DND-41 (cell line): Measurements from ENCODE around the gene NPAS2.
A peak's percentile ranks its signal among the peaks of the same experiment; 100 is the strongest.

ENCODE experiments used
- ATAC-seq: fragments of 200-7000 bp; cut with Tn5 transposase; 3 replicates; pipeline ENCODE4 v1.9.1; 2021; ENCODE audit warnings: low read depth; ENCODE audit not compliant: insufficient read depth
- DNase-seq: peaks from one replicate; pipeline ENCODE4 v3.0.0-alpha.2; 2020
- H2AFZ ChIP-seq: 2 replicates; pipeline ENCODE4 v1.6.0; 2012; ENCODE audit warnings: low read depth, low read length
- H3K27ac ChIP-seq: 2 replicates; pipeline ENCODE4 v1.5.1; 2012; ENCODE audit warnings: low read length, inconsistent platforms
- H3K27me3 ChIP-seq: fragments of 200-600 bp; sonication (generic); 2 replicates; pipeline ENCODE4 v1.6.0; 2012; ENCODE audit warnings: low read length, mild to moderate bottlenecking, inconsistent platforms; ENCODE audit not compliant: insufficient read depth, poor library complexity
- H3K36me3 ChIP-seq: 2 replicates; pipeline ENCODE4 v1.5.1; 2012; ENCODE audit warnings: low read length, inconsistent platforms; ENCODE audit not compliant: insufficient read depth
- H3K4me1 ChIP-seq: 2 replicates; pipeline ENCODE4 v1.5.1; 2012; ENCODE audit warnings: mild to moderate bottlenecking, low read length; ENCODE audit not compliant: insufficient read depth
- H3K4me2 ChIP-seq: 2 replicates; pipeline ENCODE4 v1.6.0; 2012; ENCODE audit warnings: mild to moderate bottlenecking, moderate library complexity, low read length, inconsistent platforms; ENCODE audit not compliant: insufficient read depth
- H3K4me3 ChIP-seq, 2 experiments: fragments of 200-600 bp in 1 of 2; shearing (Covaris generic) in 1 of 2; 2 replicates each; pipeline ENCODE4 v1.5.1; 2012 to 2016; ENCODE audit warnings: inconsistent platforms in 2 of 2, low read length in 2 of 2, mild to moderate bottlenecking in 2 of 2, low read depth in 1 of 2, moderate library complexity in 1 of 2
- H3K79me2 ChIP-seq: 2 replicates; pipeline ENCODE4 v1.6.0; 2012; ENCODE audit warnings: low read length, inconsistent platforms; ENCODE audit not compliant: insufficient read depth
- H3K9ac ChIP-seq: 2 replicates; pipeline ENCODE4 v1.6.0; 2012; ENCODE audit warnings: low read depth, mild to moderate bottlenecking, inconsistent platforms, low read length, moderate library complexity
- H3K9me3 ChIP-seq: 2 replicates; pipeline ENCODE4 v1.5.1; 2012; ENCODE audit warnings: low read length, moderate library complexity, mild to moderate bottlenecking, inconsistent platforms; ENCODE audit not compliant: insufficient read depth, severe bottlenecking
- H4K20me1 ChIP-seq: 2 replicates; pipeline ENCODE4 v1.6.0; 2012; ENCODE audit warnings: low read length; ENCODE audit not compliant: insufficient read depth
- EZH2 ChIP-seq: IDR thresholded peaks from 3 replicates; pipeline ENCODE4 v1.6.1; 2012; ENCODE audit warnings: borderline replicate concordance, low read depth, mild to moderate bottlenecking, moderate library complexity, low read length, inconsistent platforms; ENCODE audit not compliant: severe bottlenecking
- TF ChIP-seq, protein P1 (sequence below): IDR thresholded peaks from 2 replicates; pipeline ENCODE4 v1.5.1; 2012; ENCODE audit warnings: borderline replicate concordance, low read length, moderate library complexity, mild to moderate bottlenecking; ENCODE audit not compliant: poor library complexity, severe bottlenecking; ENCODE audit errors: extremely low read depth

NPAS2 gene

DNA sequence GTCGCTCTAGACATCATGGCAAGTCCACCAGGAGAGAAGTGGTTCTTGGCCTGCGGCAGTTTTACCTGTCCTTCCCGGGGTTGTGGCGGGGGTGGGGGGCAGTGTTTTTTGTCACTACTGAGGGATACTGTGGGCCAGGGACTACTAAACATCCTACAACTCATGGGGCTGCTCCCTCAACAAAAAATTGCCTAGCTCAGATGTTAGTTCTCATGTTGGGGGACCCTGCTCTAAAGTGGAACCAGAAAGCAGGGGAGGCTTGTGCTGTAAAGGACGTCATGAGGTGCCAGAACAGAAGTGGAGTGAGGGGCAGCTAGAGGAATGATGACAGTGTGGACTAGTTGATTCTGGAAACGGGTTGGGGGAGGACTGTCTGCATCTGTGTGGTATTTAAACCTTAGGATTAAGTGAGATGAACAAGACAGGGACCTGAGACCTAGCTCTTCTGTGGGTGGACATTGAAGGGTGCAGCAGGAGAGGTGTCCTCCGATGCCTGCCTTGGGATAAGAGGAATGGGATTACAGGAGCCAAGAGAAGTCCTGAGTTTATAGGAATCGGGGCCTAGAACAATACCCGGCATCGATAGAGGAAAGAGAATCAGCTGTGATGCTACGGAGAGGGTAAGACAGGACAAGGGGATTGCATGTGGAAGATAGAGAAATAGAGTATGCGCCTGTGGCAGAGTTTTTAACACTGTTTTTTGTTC lies 184.8 kb downstream of the NPAS2 start:
- TF ChIP-seq, protein P1, sequence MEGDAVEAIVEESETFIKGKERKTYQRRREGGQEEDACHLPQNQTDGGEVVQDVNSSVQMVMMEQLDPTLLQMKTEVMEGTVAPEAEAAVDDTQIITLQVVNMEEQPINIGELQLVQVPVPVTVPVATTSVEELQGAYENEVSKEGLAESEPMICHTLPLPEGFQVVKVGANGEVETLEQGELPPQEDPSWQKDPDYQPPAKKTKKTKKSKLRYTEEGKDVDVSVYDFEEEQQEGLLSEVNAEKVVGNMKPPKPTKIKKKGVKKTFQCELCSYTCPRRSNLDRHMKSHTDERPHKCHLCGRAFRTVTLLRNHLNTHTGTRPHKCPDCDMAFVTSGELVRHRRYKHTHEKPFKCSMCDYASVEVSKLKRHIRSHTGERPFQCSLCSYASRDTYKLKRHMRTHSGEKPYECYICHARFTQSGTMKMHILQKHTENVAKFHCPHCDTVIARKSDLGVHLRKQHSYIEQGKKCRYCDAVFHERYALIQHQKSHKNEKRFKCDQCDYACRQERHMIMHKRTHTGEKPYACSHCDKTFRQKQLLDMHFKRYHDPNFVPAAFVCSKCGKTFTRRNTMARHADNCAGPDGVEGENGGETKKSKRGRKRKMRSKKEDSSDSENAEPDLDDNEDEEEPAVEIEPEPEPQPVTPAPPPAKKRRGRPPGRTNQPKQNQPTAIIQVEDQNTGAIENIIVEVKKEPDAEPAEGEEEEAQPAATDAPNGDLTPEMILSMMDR = no peak
- no peak for TF ChIP-seq EZH2
- Histone ChIP-seq H3K27ac (no peak overlapping the region), H3K9ac (no peak overlapping the region; the same call in 1 of the 2 replicates), H2AFZ (no peak overlapping the region), H3K4me3 (no peak overlapping the region; a peak in 1 of 4 replicates), H3K36me3 (peaks cover 67% of the 10 kb centered on the region), H4K20me1 (peaks cover 27% of the 10 kb centered on the region; the same call in 1 of the 2 replicates), H3K9me3 (no peaks in the 10 kb centered on the region), H3K4me1 (peaks cover 27% of the 10 kb centered on the region), H3K27me3 (no peaks in the 10 kb centered on the region), H3K79me2 (peaks cover 42% of the 10 kb centered on the region), H3K4me2 (peak overlapping the region; percentile 76; the same call in 1 of the 2 replicates)
- DNase-seq (no peak), ATAC-seq (no peak)

DNA sequence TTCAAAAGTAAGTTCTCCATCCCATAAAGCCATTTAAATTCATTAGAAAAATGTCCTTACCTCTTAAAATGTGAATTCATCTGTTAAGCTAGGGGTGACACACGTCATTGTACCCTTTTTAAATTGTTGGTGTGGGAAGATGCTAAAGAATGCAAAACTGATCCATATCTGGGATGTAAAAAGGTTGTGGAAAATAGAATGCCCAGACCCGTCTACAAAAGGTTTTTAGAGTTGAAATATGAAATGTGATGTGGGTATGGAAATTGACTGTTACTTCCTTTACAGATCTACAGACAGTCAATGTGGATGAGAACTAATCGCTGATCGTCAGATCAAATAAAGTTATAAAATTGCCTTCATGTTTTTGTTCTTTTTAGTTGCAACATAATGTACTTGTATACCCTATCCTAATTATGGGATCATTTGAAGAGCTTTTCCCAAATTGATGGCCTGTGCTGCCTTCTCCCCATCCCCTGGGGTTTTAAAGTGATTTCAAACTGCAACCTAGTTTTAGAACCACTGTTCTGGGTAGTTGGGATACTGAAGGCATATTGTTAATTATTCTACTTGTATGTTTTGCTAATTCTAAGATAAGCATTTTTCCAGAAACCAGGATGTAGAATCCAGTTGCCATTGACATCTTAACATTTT lies 186.3 kb downstream of the NPAS2 start:
- peaks cover 42% of the 10 kb centered on the region for H3K79me2 ChIP-seq
- TF ChIP-seq, protein P1 = no peak
- no peak for TF ChIP-seq EZH2
- DNase-seq (no peak), ATAC-seq (no peak)
- H3K4me3 ChIP-seq = no peak overlapping the region
- no peak overlapping the region for H2AFZ ChIP-seq
- H3K4me1 ChIP-seq = peaks cover 27% of the 10 kb centered on the region
- H3K9me3 ChIP-seq = no peaks in the 10 kb centered on the region
- peaks cover 27% of the 10 kb centered on the region; the same call in 1 of the 2 replicates for H4K20me1 ChIP-seq
- peaks cover 73% of the 10 kb centered on the region for H3K36me3 ChIP-seq
- no peaks in the 10 kb centered on the region for H3K27me3 ChIP-seq
- H3K9ac ChIP-seq = no peak overlapping the region
- H3K27ac ChIP-seq = no peak overlapping the region
- no peak overlapping the region for H3K4me2 ChIP-seq

DNA sequence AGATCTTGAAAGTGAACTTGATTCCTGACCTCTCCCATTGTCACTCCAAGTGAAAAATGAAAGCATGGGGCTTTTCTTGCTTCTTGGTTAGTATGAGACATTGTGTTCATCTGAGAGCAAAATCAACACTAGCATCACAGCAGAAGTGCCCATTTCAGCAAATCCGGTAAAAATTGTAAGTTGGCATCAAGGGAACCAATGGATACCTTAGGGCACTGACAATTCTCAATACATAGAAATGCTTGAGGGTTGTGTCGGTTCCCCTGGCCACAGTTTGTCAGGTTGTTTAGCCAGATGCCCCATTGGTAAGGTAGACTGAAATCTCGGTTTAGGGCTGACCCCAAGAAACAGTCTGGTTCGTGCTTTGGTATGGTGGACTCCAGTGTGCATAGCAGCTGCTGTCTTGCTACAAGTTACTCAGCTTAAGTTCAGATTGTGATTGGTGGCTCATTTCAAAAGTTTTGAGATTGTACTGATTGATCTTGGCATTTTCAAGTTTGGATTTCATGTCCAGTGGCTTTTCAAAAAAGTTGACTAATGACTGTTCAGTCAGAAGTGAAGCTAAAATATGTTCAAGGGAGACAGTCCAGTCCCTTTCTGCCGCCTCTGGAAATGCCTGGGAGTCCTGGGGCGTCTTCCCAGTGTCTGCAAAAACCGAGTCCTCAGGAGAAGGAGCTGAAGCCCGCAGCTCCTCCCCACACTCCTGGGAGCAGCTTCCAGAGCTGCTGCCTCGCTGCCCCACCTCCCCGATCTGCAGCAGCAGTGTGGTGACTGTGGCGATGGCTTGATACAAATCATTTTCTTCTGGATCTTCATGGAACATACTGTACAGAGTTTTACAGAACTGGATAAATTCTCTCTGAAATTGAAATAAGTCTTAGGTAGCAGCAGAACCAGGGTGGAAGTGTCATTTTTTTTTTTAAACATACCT lies 187.7 kb downstream of the NPAS2 start:
- Histone ChIP-seq H3K27me3 (no peaks in the 10 kb centered on the region), H2AFZ (no peak overlapping the region), H3K27ac (no peak overlapping the region), H3K79me2 (peaks cover 36% of the 10 kb centered on the region), H3K4me1 (peaks cover 21% of the 10 kb centered on the region), H3K36me3 (peaks cover 74% of the 10 kb centered on the region), H3K9ac (no peak overlapping the region), H3K4me2 (no peak overlapping the region), H3K9me3 (no peaks in the 10 kb centered on the region), H3K4me3 (no peak overlapping the region), H4K20me1 (peaks cover 27% of the 10 kb centered on the region; the same call in 1 of the 2 replicates)
- peak; percentile 21; the same call in 1 of the 3 replicates for ATAC-seq
- TF ChIP-seq, protein P1 = no peak
- TF ChIP-seq EZH2 = no peak
- no peak for DNase-seq
